WTC11 (cell line): ENCODE results near the gene TRIM46. TPM values are rescaled to one million over a fixed set of nuclear protein-coding genes. Genes with fewer than 3 reads are reported as not detected.

ENCODE experiments used
- ATAC-seq: fragments of 200-7000 bp; cut with Tn5 transposase; 2 replicates; pipeline ENCODE4 v1.10.0; 2021; ENCODE audit warnings: mild to moderate bottlenecking, moderate library complexity
- CTCF ChIA-PET: fragments of 300-600 bp; sonication (Branson Sonifier 250); formaldehyde crosslinking; loops from one replicate; lab custom pipeline; 2021; ENCODE audit warnings: antibody characterized with exemption; lab: Charles Lee
- POLR2A ChIA-PET: fragments of 350-600 bp; sonication (Branson Sonifier 250); formaldehyde crosslinking; loops from one replicate; lab custom pipeline; 2021; ENCODE audit warnings: antibody characterized with exemption; lab: Charles Lee
- DNase-seq: peaks from one replicate; pipeline ENCODE4 v3.0.0; 2021; ENCODE audit warnings: low spot score
- H3K27ac Mint-ChIP-seq: 2 replicates; pipeline ENCODE4 v1.8.0; 2021; ENCODE audit warnings: mixed read lengths
- H3K27me3 Mint-ChIP-seq: 2 replicates; pipeline ENCODE4 v1.8.0; 2021; ENCODE audit warnings: low read depth, mild to moderate bottlenecking, moderate library complexity, mixed read lengths
- H3K36me3 Mint-ChIP-seq: 2 replicates; pipeline ENCODE4 v1.8.0; 2021; ENCODE audit warnings: mixed read lengths
- H3K4me1 Mint-ChIP-seq: 2 replicates; pipeline ENCODE4 v1.8.0; 2022; ENCODE audit warnings: mixed read lengths
- H3K4me3 Mint-ChIP-seq: 2 replicates; pipeline ENCODE4 v1.8.0; 2021; ENCODE audit warnings: mild to moderate bottlenecking, moderate library complexity, mixed read lengths
- H3K9me3 Mint-ChIP-seq: 2 replicates; pipeline ENCODE4 v1.8.0; 2021; ENCODE audit warnings: mixed read lengths
- ARID4B ChIP-seq: sonication (generic); formaldehyde crosslinking; IDR thresholded peaks from 2 replicates; pipeline ENCODE4 v1.8.0; 2023; ENCODE audit warnings: missing genetic modification reagents, mild to moderate bottlenecking, borderline replicate concordance
- CBFB ChIP-seq: sonication (generic); formaldehyde crosslinking; IDR thresholded peaks from 2 replicates; pipeline ENCODE4 v1.8.1; 2022; ENCODE audit warnings: mild to moderate bottlenecking, low read depth, missing genetic modification reagents
- FOXJ3 ChIP-seq: sonication (generic); formaldehyde crosslinking; IDR thresholded peaks from 2 replicates; pipeline ENCODE4 v1.9.0; 2021; ENCODE audit warnings: missing genetic modification reagents, mild to moderate bottlenecking, borderline replicate concordance
- FOXK1 ChIP-seq: sonication (generic); formaldehyde crosslinking; IDR thresholded peaks from 2 replicates; pipeline ENCODE4 v1.8.0; 2022; ENCODE audit warnings: mild to moderate bottlenecking, moderate library complexity, missing genetic modification reagents
- FOXP1 ChIP-seq: sonication (generic); formaldehyde crosslinking; IDR thresholded peaks from 2 replicates; pipeline ENCODE4 v1.8.0; 2022; ENCODE audit warnings: missing genetic modification reagents, mild to moderate bottlenecking, moderate library complexity, borderline replicate concordance
- GTF2I ChIP-seq: fragments of 250-450 bp; sonication (Bioruptor Pico); conservative IDR thresholded peaks from 2 replicates; pipeline ENCODE4 v1.4.0; 2021; ENCODE audit warnings: mild to moderate bottlenecking
- IRF2 ChIP-seq: sonication (generic); formaldehyde crosslinking; IDR thresholded peaks from 2 replicates; pipeline ENCODE4 v1.8.0; 2022; ENCODE audit warnings: low read depth, missing genetic modification reagents, borderline replicate concordance
- JUN ChIP-seq: sonication (generic); formaldehyde crosslinking; IDR thresholded peaks from 2 replicates; pipeline ENCODE4 v1.8.0; 2023; ENCODE audit warnings: mild to moderate bottlenecking, missing genetic modification reagents
- KAT7 ChIP-seq: sonication (generic); formaldehyde crosslinking; IDR thresholded peaks from 2 replicates; pipeline ENCODE4 v1.8.1; 2023; ENCODE audit warnings: missing genetic modification reagents, mild to moderate bottlenecking, borderline replicate concordance
- MYBL2 ChIP-seq: sonication (generic); formaldehyde crosslinking; IDR thresholded peaks from 2 replicates; pipeline ENCODE4 v1.8.1; 2023; ENCODE audit warnings: mild to moderate bottlenecking, moderate library complexity, missing genetic modification reagents
- NFATC4 ChIP-seq: fragments of 250-450 bp; sonication (Bioruptor Pico); IDR thresholded peaks from 2 replicates; pipeline ENCODE4 v1.9.0; 2021; ENCODE audit warnings: mild to moderate bottlenecking
- NR3C1 ChIP-seq: sonication (generic); formaldehyde crosslinking; conservative IDR thresholded peaks from 2 replicates; pipeline ENCODE4 v1.8.1; 2023; ENCODE audit warnings: low read depth, mild to moderate bottlenecking, missing genetic modification reagents
- RELA ChIP-seq: sonication (generic); formaldehyde crosslinking; IDR thresholded peaks from 2 replicates; pipeline ENCODE4 v1.8.1; 2022; ENCODE audit warnings: missing genetic modification reagents, mild to moderate bottlenecking, borderline replicate concordance
- SMAD4 ChIP-seq: sonication (generic); formaldehyde crosslinking; IDR thresholded peaks from 2 replicates; pipeline ENCODE4 v1.8.0; 2022; ENCODE audit warnings: mild to moderate bottlenecking, missing genetic modification reagents
- TCF7 ChIP-seq: sonication (generic); formaldehyde crosslinking; IDR thresholded peaks from 2 replicates; pipeline ENCODE4 v1.8.0; 2022; ENCODE audit warnings: mild to moderate bottlenecking, low read depth, missing genetic modification reagents, moderate library complexity
- TEAD4 ChIP-seq: sonication (generic); formaldehyde crosslinking; IDR thresholded peaks from 2 replicates; pipeline ENCODE4 v1.8.0; 2022; ENCODE audit warnings: mild to moderate bottlenecking, missing genetic modification reagents
- ZNF121 ChIP-seq: sonication (generic); formaldehyde crosslinking; IDR thresholded peaks from 2 replicates; pipeline ENCODE4 v1.8.0; 2023; ENCODE audit warnings: missing genetic modification reagents
- ZNF263 ChIP-seq: sonication (generic); formaldehyde crosslinking; IDR thresholded peaks from 2 replicates; pipeline ENCODE4 v1.8.1; 2022; ENCODE audit warnings: low read depth, mild to moderate bottlenecking, moderate library complexity, missing genetic modification reagents
- ZNF396 ChIP-seq: fragments of 250-450 bp; sonication (Bioruptor Pico); IDR thresholded peaks from 2 replicates; pipeline ENCODE4 v1.8.0; 2021; ENCODE audit warnings: mild to moderate bottlenecking, moderate library complexity, borderline replicate concordance
- ZNF416 ChIP-seq: fragments of 250-450 bp; sonication (Bioruptor Pico); IDR thresholded peaks from 2 replicates; pipeline ENCODE4 v1.9.0; 2021; ENCODE audit warnings: mild to moderate bottlenecking, inconsistent platforms
- ZNF671 ChIP-seq: fragments of 250-450 bp; sonication (Bioruptor Pico); IDR thresholded peaks from 2 replicates; pipeline ENCODE4 v1.8.0; 2021; ENCODE audit warnings: mild to moderate bottlenecking
- total RNA-seq: library from RNA; stranded (reverse); gene quantifications from 3 replicates; pipeline ENCODE4 v1.2.3, GENCODE V29; 2021
- TF ChIP-seq, protein P1 (sequence below): sonication (generic); formaldehyde crosslinking; IDR thresholded peaks from 2 replicates; pipeline ENCODE4 v1.8.1; 2022; ENCODE audit warnings: missing genetic modification reagents, borderline replicate concordance
- TF ChIP-seq, protein P2 (sequence below): fragments of 250-450 bp; sonication (Bioruptor Pico); IDR thresholded peaks from 2 replicates; pipeline ENCODE4 v1.8.0; 2021; ENCODE audit warnings: mild to moderate bottlenecking
- TF ChIP-seq, protein P3 (sequence below): fragments of 250-450 bp; sonication (Bioruptor Pico); IDR thresholded peaks from 2 replicates; pipeline ENCODE4 v1.9.0; 2021; ENCODE audit warnings: mild to moderate bottlenecking
- TF ChIP-seq, protein P4 (sequence below): sonication (generic); formaldehyde crosslinking; conservative IDR thresholded peaks from 2 replicates; pipeline ENCODE4 v1.8.1; 2022; ENCODE audit warnings: mild to moderate bottlenecking, missing genetic modification reagents
- TF ChIP-seq, protein P5 (sequence below): sonication (generic); formaldehyde crosslinking; IDR thresholded peaks from 2 replicates; pipeline ENCODE4 v1.8.0; 2023; ENCODE audit warnings: mild to moderate bottlenecking, missing genetic modification reagents

Gene TRIM46
- total RNA-seq, 1 experiment from 2014 or later, result 22.1 TPM

DNA sequence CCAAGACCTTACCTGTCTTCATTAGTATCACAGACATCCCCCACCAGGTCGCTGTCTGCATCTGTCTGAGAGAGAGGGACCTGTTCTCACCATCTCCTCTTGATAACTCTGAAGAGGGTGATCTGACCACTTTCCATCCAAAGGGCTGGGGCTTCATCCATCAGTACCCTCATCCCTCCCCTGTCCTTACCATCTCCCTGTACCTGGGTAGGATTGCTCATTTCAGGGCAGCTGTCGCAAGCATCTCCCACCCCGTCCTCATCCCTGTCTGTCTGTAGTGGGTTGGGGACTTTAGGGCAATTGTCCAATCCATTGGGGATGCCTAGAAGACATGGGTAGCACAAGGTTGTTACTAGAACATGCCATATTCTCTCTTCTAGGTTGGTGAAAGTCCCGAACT, 26.1 kb downstream of the TRIM46 start (continued):
- TF ChIP-seq, protein P1, sequence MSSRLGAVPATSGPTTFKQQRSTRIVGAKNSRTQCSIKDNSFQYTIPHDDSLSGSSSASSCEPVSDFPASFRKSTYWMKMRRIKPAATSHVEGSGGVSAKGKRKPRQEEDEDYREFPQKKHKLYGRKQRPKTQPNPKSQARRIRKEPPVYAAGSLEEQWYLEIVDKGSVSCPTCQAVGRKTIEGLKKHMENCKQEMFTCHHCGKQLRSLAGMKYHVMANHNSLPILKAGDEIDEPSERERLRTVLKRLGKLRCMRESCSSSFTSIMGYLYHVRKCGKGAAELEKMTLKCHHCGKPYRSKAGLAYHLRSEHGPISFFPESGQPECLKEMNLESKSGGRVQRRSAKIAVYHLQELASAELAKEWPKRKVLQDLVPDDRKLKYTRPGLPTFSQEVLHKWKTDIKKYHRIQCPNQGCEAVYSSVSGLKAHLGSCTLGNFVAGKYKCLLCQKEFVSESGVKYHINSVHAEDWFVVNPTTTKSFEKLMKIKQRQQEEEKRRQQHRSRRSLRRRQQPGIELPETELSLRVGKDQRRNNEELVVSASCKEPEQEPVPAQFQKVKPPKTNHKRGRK (CRISPR knock-in tag), result no peak
- TF ChIP-seq FOXJ3 (CRISPR knock-in tag) (no peak), FOXP1 (CRISPR knock-in tag) (no peak), JUN (CRISPR knock-in tag) (no peak), CBFB (CRISPR knock-in tag) (no peak), FOXK1 (CRISPR knock-in tag) (no peak), RELA (CRISPR knock-in tag) (no peak), KAT7 (CRISPR knock-in tag) (no peak), GTF2I (CRISPR knock-in tag) (no peak), ZNF263 (CRISPR knock-in tag) (no peak), TEAD4 (CRISPR knock-in tag) (no peak), NR3C1 (CRISPR knock-in tag) (no peak), SMAD4 (CRISPR knock-in tag) (no peak)
- TF ChIP-seq, protein P2, sequence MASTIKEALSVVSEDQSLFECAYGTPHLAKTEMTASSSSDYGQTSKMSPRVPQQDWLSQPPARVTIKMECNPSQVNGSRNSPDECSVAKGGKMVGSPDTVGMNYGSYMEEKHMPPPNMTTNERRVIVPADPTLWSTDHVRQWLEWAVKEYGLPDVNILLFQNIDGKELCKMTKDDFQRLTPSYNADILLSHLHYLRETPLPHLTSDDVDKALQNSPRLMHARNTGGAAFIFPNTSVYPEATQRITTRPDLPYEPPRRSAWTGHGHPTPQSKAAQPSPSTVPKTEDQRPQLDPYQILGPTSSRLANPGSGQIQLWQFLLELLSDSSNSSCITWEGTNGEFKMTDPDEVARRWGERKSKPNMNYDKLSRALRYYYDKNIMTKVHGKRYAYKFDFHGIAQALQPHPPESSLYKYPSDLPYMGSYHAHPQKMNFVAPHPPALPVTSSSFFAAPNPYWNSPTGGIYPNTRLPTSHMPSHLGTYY, result no peak
- TF ChIP-seq, all 79 proteins: peak for 0

- peaks cover 71% of the 10 kb centered on the region for H3K36me3 Mint-ChIP-seq
- no peak overlapping the region for H3K27ac Mint-ChIP-seq
- H3K4me3 Mint-ChIP-seq, result no peak overlapping the region
- H3K4me1 Mint-ChIP-seq, result peaks cover 22% of the 10 kb centered on the region
- POLR2A ChIA-PET, result no interaction called here
- CTCF ChIA-PET, result no interaction called here
- DNase-seq (no peak), ATAC-seq (no peak)
- H3K9me3 Mint-ChIP-seq, result no peaks in the 10 kb centered on the region
- peaks cover 2% of the 10 kb centered on the region for H3K27me3 Mint-ChIP-seq
- no peak for TF ChIP-seq ZNF416 (CRISPR knock-in tag)
- TF ChIP-seq ZNF671 (CRISPR knock-in tag), result no peak
- TF ChIP-seq MYBL2 (CRISPR knock-in tag), result no peak
- TF ChIP-seq, protein P3, sequence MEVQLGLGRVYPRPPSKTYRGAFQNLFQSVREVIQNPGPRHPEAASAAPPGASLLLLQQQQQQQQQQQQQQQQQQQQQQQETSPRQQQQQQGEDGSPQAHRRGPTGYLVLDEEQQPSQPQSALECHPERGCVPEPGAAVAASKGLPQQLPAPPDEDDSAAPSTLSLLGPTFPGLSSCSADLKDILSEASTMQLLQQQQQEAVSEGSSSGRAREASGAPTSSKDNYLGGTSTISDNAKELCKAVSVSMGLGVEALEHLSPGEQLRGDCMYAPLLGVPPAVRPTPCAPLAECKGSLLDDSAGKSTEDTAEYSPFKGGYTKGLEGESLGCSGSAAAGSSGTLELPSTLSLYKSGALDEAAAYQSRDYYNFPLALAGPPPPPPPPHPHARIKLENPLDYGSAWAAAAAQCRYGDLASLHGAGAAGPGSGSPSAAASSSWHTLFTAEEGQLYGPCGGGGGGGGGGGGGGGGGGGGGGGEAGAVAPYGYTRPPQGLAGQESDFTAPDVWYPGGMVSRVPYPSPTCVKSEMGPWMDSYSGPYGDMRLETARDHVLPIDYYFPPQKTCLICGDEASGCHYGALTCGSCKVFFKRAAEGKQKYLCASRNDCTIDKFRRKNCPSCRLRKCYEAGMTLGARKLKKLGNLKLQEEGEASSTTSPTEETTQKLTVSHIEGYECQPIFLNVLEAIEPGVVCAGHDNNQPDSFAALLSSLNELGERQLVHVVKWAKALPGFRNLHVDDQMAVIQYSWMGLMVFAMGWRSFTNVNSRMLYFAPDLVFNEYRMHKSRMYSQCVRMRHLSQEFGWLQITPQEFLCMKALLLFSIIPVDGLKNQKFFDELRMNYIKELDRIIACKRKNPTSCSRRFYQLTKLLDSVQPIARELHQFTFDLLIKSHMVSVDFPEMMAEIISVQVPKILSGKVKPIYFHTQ, result no peak
- TF ChIP-seq, protein P4, sequence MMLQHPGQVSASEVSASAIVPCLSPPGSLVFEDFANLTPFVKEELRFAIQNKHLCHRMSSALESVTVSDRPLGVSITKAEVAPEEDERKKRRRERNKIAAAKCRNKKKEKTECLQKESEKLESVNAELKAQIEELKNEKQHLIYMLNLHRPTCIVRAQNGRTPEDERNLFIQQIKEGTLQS (CRISPR knock-in tag), result no peak
- no peak for TF ChIP-seq ZNF396 (CRISPR knock-in tag)
- no peak for TF ChIP-seq IRF2
- no peak for TF ChIP-seq GTF2I (CRISPR knock-in tag)
- TF ChIP-seq ARID4B, result no peak
- TF ChIP-seq TCF7 (CRISPR knock-in tag), result no peak
- no peak for TF ChIP-seq ZNF121 (CRISPR knock-in tag)
- TF ChIP-seq, protein P5, sequence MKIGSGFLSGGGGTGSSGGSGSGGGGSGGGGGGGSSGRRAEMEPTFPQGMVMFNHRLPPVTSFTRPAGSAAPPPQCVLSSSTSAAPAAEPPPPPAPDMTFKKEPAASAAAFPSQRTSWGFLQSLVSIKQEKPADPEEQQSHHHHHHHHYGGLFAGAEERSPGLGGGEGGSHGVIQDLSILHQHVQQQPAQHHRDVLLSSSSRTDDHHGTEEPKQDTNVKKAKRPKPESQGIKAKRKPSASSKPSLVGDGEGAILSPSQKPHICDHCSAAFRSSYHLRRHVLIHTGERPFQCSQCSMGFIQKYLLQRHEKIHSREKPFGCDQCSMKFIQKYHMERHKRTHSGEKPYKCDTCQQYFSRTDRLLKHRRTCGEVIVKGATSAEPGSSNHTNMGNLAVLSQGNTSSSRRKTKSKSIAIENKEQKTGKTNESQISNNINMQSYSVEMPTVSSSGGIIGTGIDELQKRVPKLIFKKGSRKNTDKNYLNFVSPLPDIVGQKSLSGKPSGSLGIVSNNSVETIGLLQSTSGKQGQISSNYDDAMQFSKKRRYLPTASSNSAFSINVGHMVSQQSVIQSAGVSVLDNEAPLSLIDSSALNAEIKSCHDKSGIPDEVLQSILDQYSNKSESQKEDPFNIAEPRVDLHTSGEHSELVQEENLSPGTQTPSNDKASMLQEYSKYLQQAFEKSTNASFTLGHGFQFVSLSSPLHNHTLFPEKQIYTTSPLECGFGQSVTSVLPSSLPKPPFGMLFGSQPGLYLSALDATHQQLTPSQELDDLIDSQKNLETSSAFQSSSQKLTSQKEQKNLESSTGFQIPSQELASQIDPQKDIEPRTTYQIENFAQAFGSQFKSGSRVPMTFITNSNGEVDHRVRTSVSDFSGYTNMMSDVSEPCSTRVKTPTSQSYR, result no peak
- no peak for TF ChIP-seq NFATC4 (CRISPR knock-in tag)
These were observed 27.3 kb downstream of the TRIM46 start for GRCh38 chr1:155200920-155201319.
